ENCODE data around the gene CDAN1. TPM values are rescaled to one million over a fixed set of nuclear protein-coding genes. Genes with fewer than 3 reads are reported as not detected.

CDAN1 gene
- total and polyA plus RNA-seq, 2 of the 4 experiments (the other 2 are of a cell fraction) = 4.7 to 5.6 TPM

DNA sequence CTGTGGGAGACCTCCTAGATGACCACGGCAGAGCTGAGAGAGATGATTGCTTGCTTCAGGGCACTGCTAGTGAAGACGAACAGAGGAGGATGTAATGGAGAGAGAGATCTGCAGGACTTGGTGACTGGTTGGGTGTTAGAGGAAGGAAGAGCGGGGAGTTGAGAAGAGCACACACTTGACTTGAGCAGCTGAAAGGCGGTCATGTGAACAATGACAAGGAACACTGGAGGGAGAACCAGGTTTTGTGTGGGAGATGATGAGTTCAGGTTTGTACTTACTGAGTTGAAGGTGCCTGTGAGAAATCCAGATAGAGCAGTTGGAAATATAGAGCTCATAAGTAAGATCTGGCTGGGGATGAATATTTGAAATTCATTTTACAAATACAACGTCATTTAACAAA is 40.3 kb downstream of the CDAN1 start:
- POLR2A ChIA-PET (ENCODE audit: unreplicated experiment) = interaction anchor here (0.8 kb wide), 1 partner anchor 230 kb away, joined by 4 read pairs; no protein-coding TSS in a partner anchor
- WGBS, 2 experiments (ENCODE audit: extremely low coverage in 2 of 2, insufficient read length in 1 of 2) = 92% methylated on average over 4 of the region's 5 CpGs; no CpG with 5 or more reads in 1 of the 2 experiments
- dilution Hi-C loops (cut with HindIII; ENCODE audit: low sequenced_read_pairs, unreplicated experiment) = no loop called here
- no TSS peak for BruUV-seq (replicated peaks)
- H3K4me3 ChIP-seq (ENCODE audit: insufficient read depth, low read depth, low read length) = no peak overlapping the region
- H3K27ac ChIP-seq (ENCODE audit: insufficient read depth, low read length) = no peak overlapping the region
- no peak for ATAC-seq (ENCODE audit: low read depth)
- DNase-seq = no peak
- no peak overlapping the region for H3K14ac ChIP-seq (replicated peaks; ENCODE audit: low read depth, low read length)
- no peak overlapping the region for H2BK120ac ChIP-seq (ENCODE audit: low read depth, low read length)
- no peak overlapping the region for H2BK5ac ChIP-seq (ENCODE audit: low read depth, low read length, poor library complexity, severe bottlenecking)
- no peak overlapping the region for H4K91ac ChIP-seq (ENCODE audit: insufficient read depth, low read depth, low read length)
- no peak overlapping the region for H3K9ac ChIP-seq (ENCODE audit: low read depth, low read length)
- H2BK20ac ChIP-seq (ENCODE audit: low read depth, low read length) = no peak overlapping the region
- no peaks in the 10 kb centered on the region; a peak in 1 of 4 replicates for H3K79me1 ChIP-seq (ENCODE audit: low read depth in 1 of 2, low read length in 2 of 2)
- H3K4me1 ChIP-seq (ENCODE audit: control insufficient read depth, insufficient read depth, low read length) = no peaks in the 10 kb centered on the region
- H3K56ac ChIP-seq (ENCODE audit: extremely low read depth, insufficient read depth, low read length) = no peak overlapping the region
- H2AFZ ChIP-seq (replicated peaks; ENCODE audit: low read length, poor library complexity) = no peak overlapping the region
- no peak overlapping the region for H2AK5ac ChIP-seq (ENCODE audit: low read depth, low read length)
- H4K20me1 ChIP-seq (ENCODE audit: insufficient read depth, low read length) = no peaks in the 10 kb centered on the region
- H3K9me1 ChIP-seq (ENCODE audit: insufficient read depth, low read length) = peaks cover 13% of the 10 kb centered on the region; the same call in 1 of the 2 replicates
- intact Hi-C loops (cut with micrococcal nuclease) = no loop called here
- CTCF ChIA-PET = no interaction called here
- H3K36me3 ChIP-seq (ENCODE audit: control insufficient read depth, insufficient read depth, low read length) = peaks cover 20% of the 10 kb centered on the region
- no peak for TF ChIP-seq FOS (IDR thresholded peaks at IDR 0.05; ENCODE audit: low read depth, low read length)
- TF ChIP-seq CHD1 (IDR thresholded peaks at IDR 0.05; ENCODE audit: low read depth, low read length) = no peak
- no peak for TF ChIP-seq SMC3 (IDR thresholded peaks at IDR 0.05; ENCODE audit: low read depth, low read length)
- TF ChIP-seq POLR2A (IDR thresholded peaks at IDR 0.05; ENCODE audit: low read depth, low read length) = no peak
- TF ChIP-seq MAFK (IDR thresholded peaks at IDR 0.05; ENCODE audit: low read depth, low read length) = no peak
- TF ChIP-seq RFX5 (IDR thresholded peaks at IDR 0.05; ENCODE audit: low read depth, low read length) = no peak
- TF ChIP-seq RAD21 (IDR thresholded peaks at IDR 0.05; ENCODE audit: low read length) = no peak
- TF ChIP-seq RCOR1 (IDR thresholded peaks at IDR 0.05; ENCODE audit: insufficient replicate concordance, low read length) = no peak
- no peak for TF ChIP-seq NFE2L2 (IDR thresholded peaks at IDR 0.05; ENCODE audit: low read depth, low read length)
- TF ChIP-seq, protein P1, sequence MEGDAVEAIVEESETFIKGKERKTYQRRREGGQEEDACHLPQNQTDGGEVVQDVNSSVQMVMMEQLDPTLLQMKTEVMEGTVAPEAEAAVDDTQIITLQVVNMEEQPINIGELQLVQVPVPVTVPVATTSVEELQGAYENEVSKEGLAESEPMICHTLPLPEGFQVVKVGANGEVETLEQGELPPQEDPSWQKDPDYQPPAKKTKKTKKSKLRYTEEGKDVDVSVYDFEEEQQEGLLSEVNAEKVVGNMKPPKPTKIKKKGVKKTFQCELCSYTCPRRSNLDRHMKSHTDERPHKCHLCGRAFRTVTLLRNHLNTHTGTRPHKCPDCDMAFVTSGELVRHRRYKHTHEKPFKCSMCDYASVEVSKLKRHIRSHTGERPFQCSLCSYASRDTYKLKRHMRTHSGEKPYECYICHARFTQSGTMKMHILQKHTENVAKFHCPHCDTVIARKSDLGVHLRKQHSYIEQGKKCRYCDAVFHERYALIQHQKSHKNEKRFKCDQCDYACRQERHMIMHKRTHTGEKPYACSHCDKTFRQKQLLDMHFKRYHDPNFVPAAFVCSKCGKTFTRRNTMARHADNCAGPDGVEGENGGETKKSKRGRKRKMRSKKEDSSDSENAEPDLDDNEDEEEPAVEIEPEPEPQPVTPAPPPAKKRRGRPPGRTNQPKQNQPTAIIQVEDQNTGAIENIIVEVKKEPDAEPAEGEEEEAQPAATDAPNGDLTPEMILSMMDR (conservative IDR thresholded peaks at IDR 0.05; ENCODE audit: low read depth, low read length) = no peak
- TF ChIP-seq, protein P2, sequence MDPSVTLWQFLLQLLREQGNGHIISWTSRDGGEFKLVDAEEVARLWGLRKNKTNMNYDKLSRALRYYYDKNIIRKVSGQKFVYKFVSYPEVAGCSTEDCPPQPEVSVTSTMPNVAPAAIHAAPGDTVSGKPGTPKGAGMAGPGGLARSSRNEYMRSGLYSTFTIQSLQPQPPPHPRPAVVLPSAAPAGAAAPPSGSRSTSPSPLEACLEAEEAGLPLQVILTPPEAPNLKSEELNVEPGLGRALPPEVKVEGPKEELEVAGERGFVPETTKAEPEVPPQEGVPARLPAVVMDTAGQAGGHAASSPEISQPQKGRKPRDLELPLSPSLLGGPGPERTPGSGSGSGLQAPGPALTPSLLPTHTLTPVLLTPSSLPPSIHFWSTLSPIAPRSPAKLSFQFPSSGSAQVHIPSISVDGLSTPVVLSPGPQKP (IDR thresholded peaks at IDR 0.05; ENCODE audit: borderline replicate concordance, low read depth, low read length) = no peak
- no peak for TF ChIP-seq MXI1 (IDR thresholded peaks at IDR 0.05; ENCODE audit: borderline replicate concordance, low read depth, low read length)
- TF ChIP-seq, protein P3, sequence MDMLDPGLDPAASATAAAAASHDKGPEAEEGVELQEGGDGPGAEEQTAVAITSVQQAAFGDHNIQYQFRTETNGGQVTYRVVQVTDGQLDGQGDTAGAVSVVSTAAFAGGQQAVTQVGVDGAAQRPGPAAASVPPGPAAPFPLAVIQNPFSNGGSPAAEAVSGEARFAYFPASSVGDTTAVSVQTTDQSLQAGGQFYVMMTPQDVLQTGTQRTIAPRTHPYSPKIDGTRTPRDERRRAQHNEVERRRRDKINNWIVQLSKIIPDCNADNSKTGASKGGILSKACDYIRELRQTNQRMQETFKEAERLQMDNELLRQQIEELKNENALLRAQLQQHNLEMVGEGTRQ (IDR thresholded peaks at IDR 0.05; ENCODE audit: low read depth, low read length) = no peak
- TF ChIP-seq MAZ (IDR thresholded peaks at IDR 0.05; ENCODE audit: borderline replicate concordance, low read depth, low read length) = no peak
- in situ Hi-C loops (cut with MboI; ENCODE audit: low sequenced_read_pairs) = no loop called here
- H4K5ac ChIP-seq (ENCODE audit: low read depth, low read length) = no peak overlapping the region
- H3K23ac ChIP-seq (ENCODE audit: low read depth, low read length) = no peak overlapping the region
- no peaks in the 10 kb centered on the region for H3K27me3 ChIP-seq (ENCODE audit: control insufficient read depth, insufficient read depth, low read length)
- H4K8ac ChIP-seq (ENCODE audit: low read depth in 2 of 2, low read length in 2 of 2) = no peak overlapping the region
- no peaks in the 10 kb centered on the region for H3K9me3 ChIP-seq (ENCODE audit: control insufficient read depth, insufficient read depth, low read length)
- no peak overlapping the region for H3K4ac ChIP-seq (ENCODE audit: low read depth, low read length)
- H2BK15ac ChIP-seq (ENCODE audit: low read depth, low read length) = no peak overlapping the region
- no peak overlapping the region for H3K4me2 ChIP-seq (ENCODE audit: low read depth, low read length)
- H3K18ac ChIP-seq (ENCODE audit: low read depth, low read length) = no peak overlapping the region
- H2AK9ac ChIP-seq (replicated peaks; ENCODE audit: low read depth, low read length, poor library complexity) = no peak overlapping the region

All from IMR-90 (cell line).